Gastroesophageal sphincter (tissue), 4 donors: ENCODE measurements around the gene DST. TPM values are rescaled to one million over a fixed set of nuclear protein-coding genes. Genes with fewer than 3 reads are reported as not detected.
"Not testable (repeated sequence)": the region's sequence is repeated elsewhere in the genome, so short reads cannot be mapped to it uniquely, and the experiment has no call there.

Experiments used
- ATAC-seq: fragments of 150-250 bp; one replicate; pipeline ENCODE4 v1.9.1; 2016; ENCODE audit warnings: mild to moderate bottlenecking, moderate library complexity
- H3K27ac ChIP-seq, 4 donors: fragments of 200-600 bp; sonication (generic) in 3 of 4; 1 replicate in 3 of 4; 2 replicates in 1 of 4; pipeline ENCODE4 v1.5.1; 2016 to 2019
- H3K27me3 ChIP-seq: fragments of 200-600 bp; sonication (generic); one replicate; pipeline ENCODE4 v1.5.1; 2019
- H3K36me3 ChIP-seq, 2 donors: fragments of 200-600 bp; sonication (generic); one replicate each; pipeline ENCODE4 v1.5.1; 2019; ENCODE audit warnings: control low read depth in 1 of 2
- H3K4me1 ChIP-seq, 3 donors: fragments of 200-600 bp; sonication (generic); 1 replicate in 2 of 3; 2 replicates in 1 of 3; pipeline ENCODE4 v1.5.1; 2016 to 2019; ENCODE audit warnings: control low read depth in 2 of 3
- H3K4me3 ChIP-seq, 2 donors: fragments of 200-600 bp; sonication (generic); one replicate each; pipeline ENCODE4 v1.5.1; 2019; ENCODE audit warnings: mild to moderate bottlenecking in 1 of 2, moderate library complexity in 1 of 2
- H3K9me3 ChIP-seq, 3 donors: fragments of 200-600 bp; sonication (generic); one replicate each; pipeline ENCODE4 v1.5.1; 2017 to 2019; ENCODE audit warnings: control low read depth in 2 of 3
- EP300 ChIP-seq: sonication (generic); formaldehyde crosslinking; IDR thresholded peaks from one replicate; pipeline ENCODE4 v1.6.1; 2017; ENCODE audit warnings: antibody characterized with exemption, mild to moderate bottlenecking
- POLR2A ChIP-seq, 2 donors: fragments of 450-650 bp; IDR thresholded peaks; one replicate each; pipeline ENCODE4 v1.6.1; 2017; ENCODE audit warnings: antibody characterized with exemption in 2 of 2, mild to moderate bottlenecking in 2 of 2, moderate library complexity in 1 of 2
- POLR2AphosphoS5 ChIP-seq: sonication (generic); formaldehyde crosslinking; IDR thresholded peaks from one replicate; pipeline ENCODE4 v1.6.1; 2017; ENCODE audit warnings: antibody characterized with exemption
- WGBS, 2 donors: methylation state at CpG; one replicate each; pipeline ENCODE4 v1.1.5; 2018; ENCODE audit warnings: low coverage in 1 of 2; 5-methylcytosine and 5-hydroxymethylcytosine counted together
- total RNA-seq, 4 donors: library from RNA; depleted of rRNA; stranded (reverse); fragments of >200 nt; gene quantifications; one replicate each; pipeline ENCODE4 v1.1.0, GENCODE V29; 2016
- TF ChIP-seq, protein P1 (sequence below), 4 experiments: fragments of 200-600 bp in 2 of 4; fragments of 450-650 bp in 2 of 4; sonication (generic) in 1 of 4; IDR thresholded peaks; one replicate each; pipeline ENCODE4 v1.5.1; 2017 to 2019; ENCODE audit warnings: antibody characterized with exemption in 4 of 4, mild to moderate bottlenecking in 2 of 4, moderate library complexity in 2 of 4

The DST gene
- total RNA-seq, 4 donors from 2014 or later = 442 to 716 (median 661) TPM

- Histone ChIP-seq H3K27ac (peak overlapping the region; percentile 78 to 88 (median 84)), H3K4me3 (no peak overlapping the region), H3K4me1 (peaks cover 8 to 82% (median 34%) of the 10 kb centered on the region in 3 donors), H3K9me3 (no peaks in the 10 kb centered on the region), H3K36me3 (peaks cover 0 to 47% of the 10 kb centered on the region in 2 donors), H3K27me3 (no peaks in the 10 kb centered on the region)
- ATAC-seq = peak; percentile 83
- TF ChIP-seq POLR2AphosphoS5 (peak; percentile 65), POLR2A (IDR thresholded peaks at IDR 0.05) (no peak), EP300 (no peak)
- TF ChIP-seq, protein P1, sequence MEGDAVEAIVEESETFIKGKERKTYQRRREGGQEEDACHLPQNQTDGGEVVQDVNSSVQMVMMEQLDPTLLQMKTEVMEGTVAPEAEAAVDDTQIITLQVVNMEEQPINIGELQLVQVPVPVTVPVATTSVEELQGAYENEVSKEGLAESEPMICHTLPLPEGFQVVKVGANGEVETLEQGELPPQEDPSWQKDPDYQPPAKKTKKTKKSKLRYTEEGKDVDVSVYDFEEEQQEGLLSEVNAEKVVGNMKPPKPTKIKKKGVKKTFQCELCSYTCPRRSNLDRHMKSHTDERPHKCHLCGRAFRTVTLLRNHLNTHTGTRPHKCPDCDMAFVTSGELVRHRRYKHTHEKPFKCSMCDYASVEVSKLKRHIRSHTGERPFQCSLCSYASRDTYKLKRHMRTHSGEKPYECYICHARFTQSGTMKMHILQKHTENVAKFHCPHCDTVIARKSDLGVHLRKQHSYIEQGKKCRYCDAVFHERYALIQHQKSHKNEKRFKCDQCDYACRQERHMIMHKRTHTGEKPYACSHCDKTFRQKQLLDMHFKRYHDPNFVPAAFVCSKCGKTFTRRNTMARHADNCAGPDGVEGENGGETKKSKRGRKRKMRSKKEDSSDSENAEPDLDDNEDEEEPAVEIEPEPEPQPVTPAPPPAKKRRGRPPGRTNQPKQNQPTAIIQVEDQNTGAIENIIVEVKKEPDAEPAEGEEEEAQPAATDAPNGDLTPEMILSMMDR (IDR thresholded peaks at IDR 0.05) = no peak
- 14 to 18% methylated on average over 2 of the region's 2 CpGs for WGBS, 2 donors
Observed at GRCh38 chr6:56505512-56506260, 137.0 kb downstream of the DST start.

DNA sequence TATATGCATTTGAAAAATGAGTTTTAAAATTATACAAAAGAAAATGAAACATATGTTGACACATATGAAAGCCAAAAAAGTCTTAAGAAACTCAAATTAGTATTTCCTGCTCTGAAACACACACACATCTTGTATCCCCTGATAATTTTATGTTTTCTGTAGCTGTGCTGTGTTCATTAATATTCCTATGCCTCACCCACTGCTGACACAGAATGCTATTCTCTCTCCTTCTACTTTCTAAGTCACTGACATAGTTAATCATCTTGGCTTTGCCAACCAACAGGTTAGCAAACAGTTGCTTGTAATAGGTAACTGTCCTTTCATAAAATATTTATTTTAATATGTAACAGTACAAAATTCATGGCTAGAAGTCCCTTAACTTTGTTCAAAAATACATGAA is 140.7 kb downstream of the DST start:
- H3K27me3 ChIP-seq = no peaks in the 10 kb centered on the region
- H3K27ac ChIP-seq = peak overlapping the region in 2 of 4 donors; percentile 10 to 20
- H3K9me3 ChIP-seq = no peaks in the 10 kb centered on the region
- H3K4me1 ChIP-seq = peaks cover 6 to 68% (median 25%) of the 10 kb centered on the region in 3 donors
- ATAC-seq = no peak
- peaks cover 4 to 50% of the 10 kb centered on the region in 2 donors for H3K36me3 ChIP-seq
- H3K4me3 ChIP-seq = no peak overlapping the region
- TF ChIP-seq, protein P1 (IDR thresholded peaks at IDR 0.05) = no peak
- TF ChIP-seq EP300 (no peak), POLR2AphosphoS5 (no peak), POLR2A (IDR thresholded peaks at IDR 0.05) (no peak)

GRCh38 chr6:56499095-56499494 is 143.6 kb downstream of the DST start:
- H3K27ac ChIP-seq = peak overlapping the region in 2 of 4 donors; percentile 42 to 64
- H3K36me3 ChIP-seq = peaks cover 4 to 64% of the 10 kb centered on the region in 2 donors
- no peak overlapping the region for H3K4me3 ChIP-seq
- peaks cover 4 to 63% (median 16%) of the 10 kb centered on the region in 3 donors for H3K4me1 ChIP-seq
- H3K27me3 ChIP-seq = no peaks in the 10 kb centered on the region
- no peaks in the 10 kb centered on the region for H3K9me3 ChIP-seq
- TF ChIP-seq EP300 (no peak), POLR2AphosphoS5 (no peak), POLR2A (IDR thresholded peaks at IDR 0.05) (no peak)
- TF ChIP-seq, protein P1 (IDR thresholded peaks at IDR 0.05) = no peak
- no peak for ATAC-seq

GRCh38 chr6:56497691-56498090 is 145.0 kb downstream of the DST start:
- H3K27ac ChIP-seq = peak overlapping the region; percentile 28 to 64 (median 38)
- no peak overlapping the region for H3K4me3 ChIP-seq
- no peaks in the 10 kb centered on the region for H3K9me3 ChIP-seq
- 22 to 31% methylated on average over 3 of the region's 3 CpGs for WGBS, 2 donors
- H3K27me3 ChIP-seq = no peaks in the 10 kb centered on the region
- peaks cover 4 to 64% of the 10 kb centered on the region in 2 donors for H3K36me3 ChIP-seq
- H3K4me1 ChIP-seq = peaks cover 4 to 77% (median 23%) of the 10 kb centered on the region in 3 donors
- TF ChIP-seq, protein P1 (IDR thresholded peaks at IDR 0.05) = no peak
- TF ChIP-seq EP300 (no peak), POLR2AphosphoS5 (no peak), POLR2A (IDR thresholded peaks at IDR 0.05) (no peak)
- ATAC-seq = no peak

DNA sequence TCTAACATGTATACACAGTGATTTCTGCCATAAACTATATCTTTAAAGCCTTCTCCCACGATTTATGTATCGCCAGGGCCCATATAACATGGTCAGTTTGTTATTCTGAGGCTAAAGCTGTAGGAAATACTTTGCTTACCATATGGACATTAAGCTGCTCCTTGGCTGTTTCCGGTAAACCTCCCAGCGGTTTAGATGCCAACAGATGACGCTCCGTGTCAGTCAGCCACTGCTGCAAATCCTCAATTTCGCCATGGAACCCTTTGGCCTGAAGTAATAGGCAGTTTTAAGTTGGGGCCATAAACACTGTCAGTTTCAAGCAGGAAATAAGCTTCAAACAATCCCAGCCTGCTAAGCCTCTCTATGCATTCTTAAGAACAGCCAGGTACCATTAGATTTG is 145.4 kb downstream of the DST start:
- no peak for ATAC-seq
- Histone ChIP-seq H3K27ac (peak overlapping the region in 3 of 4 donors; percentile 28 to 64 (median 42)), H3K4me3 (no peak overlapping the region), H3K36me3 (peaks cover 4 to 64% of the 10 kb centered on the region in 2 donors), H3K4me1 (peaks cover 7 to 80% (median 23%) of the 10 kb centered on the region in 3 donors), H3K9me3 (no peaks in the 10 kb centered on the region), H3K27me3 (no peaks in the 10 kb centered on the region)
- TF ChIP-seq POLR2AphosphoS5 (no peak), POLR2A (IDR thresholded peaks at IDR 0.05) (no peak)
- 89 to 94% methylated on average over 7 of the region's 7 CpGs for WGBS, 2 donors

DNA sequence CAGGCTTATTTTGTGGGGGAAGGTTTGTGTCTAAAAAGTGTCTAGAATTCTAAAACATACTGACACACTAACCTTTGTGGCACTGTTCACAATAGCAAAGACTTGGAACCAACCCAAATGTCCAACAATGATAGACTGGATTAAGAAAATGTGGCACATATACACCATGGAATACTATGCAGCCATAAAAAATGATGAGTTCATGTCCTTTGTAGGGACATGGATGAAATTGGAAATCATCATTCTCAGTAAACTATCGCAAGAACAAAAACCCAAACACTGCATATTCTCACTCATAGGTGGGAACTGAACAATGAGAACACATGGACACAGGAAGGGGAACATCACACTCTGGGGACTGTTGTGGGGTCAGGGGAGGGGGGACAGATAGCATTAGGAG is 146.0 kb downstream of the DST start:
- not testable (repeated sequence) for H3K4me3 ChIP-seq, H3K9me3 ChIP-seq, H3K27me3 ChIP-seq, ATAC-seq
- Histone ChIP-seq H3K4me1 (peaks cover 13 to 80% (median 23%) of the 10 kb centered on the region in 3 donors), H3K36me3 (peaks cover 4 to 70% of the 10 kb centered on the region in 2 donors), H3K27ac (peak overlapping the region in 1 of 4 donors; percentile 40)
- WGBS, 2 donors = no CpG with 5 or more reads among the region's 1 CpG
